GM18511 (cell line): ENCODE measurements around the gene ZNF444.
"Not testable (repeated sequence)": the region's sequence is repeated elsewhere in the genome, so short reads cannot be mapped to it uniquely, and the experiment has no call there.

Source experiments
- ATAC-seq: cut with Tn5 transposase; IDR thresholded peaks from one replicate; pipeline ENCODE4 v1.9.1; 2021; ENCODE audit warnings: mild to moderate bottlenecking, moderate library complexity; ENCODE audit not compliant: unreplicated experiment

Gene ZNF444

DNA sequence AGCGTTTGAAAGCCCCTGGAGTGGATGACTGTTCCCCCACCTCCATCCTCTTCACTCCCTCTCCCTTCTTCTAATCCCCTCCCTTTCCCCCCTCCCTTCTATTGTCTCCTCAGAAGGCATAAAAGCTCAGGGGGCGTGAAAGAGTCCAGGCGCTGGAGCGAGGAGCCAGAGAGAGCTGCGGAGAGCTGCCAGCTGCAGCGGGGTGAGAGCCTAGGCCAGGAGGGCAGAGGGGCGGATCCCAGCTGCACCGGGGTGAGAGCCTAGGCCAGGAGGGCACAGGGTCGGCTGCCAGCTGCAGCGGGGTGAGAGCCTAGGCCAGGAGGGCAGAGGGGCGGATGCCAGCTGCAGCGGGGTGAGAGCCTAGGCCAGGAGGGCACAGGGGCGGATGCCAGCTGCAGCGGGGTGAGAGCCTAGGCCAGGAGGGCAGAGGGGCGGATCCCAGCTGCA, 34.8 kb downstream of the ZNF444 start, which contains the start of gene GALP:
GALP (plus strand) TSS at position 148 of the 447 bp plus-strand sequence. CDS start 1,101 bp downstream, outside the sequence.
- ATAC-seq: not testable (repeated sequence)

DNA sequence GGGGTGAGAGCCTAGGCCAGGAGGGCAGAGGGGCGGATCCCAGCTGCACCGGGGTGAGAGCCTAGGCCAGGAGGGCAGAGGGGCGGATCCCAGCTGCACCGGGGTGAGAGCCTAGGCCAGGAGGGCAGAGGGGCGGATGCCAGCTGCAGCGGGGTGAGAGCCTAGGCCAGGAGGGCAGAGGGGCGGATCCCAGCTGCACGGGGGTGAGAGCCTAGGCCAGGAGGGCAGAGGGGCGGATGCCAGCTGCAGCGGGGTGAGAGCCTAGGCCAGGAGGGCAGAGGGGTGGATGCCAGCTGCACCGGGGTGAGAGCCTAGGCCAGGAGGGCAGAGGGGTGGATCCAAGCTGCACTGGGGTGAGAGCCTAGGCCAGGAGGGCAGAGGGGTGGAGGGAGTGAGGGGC, 35.2 kb downstream of the ZNF444 start:
- not testable (repeated sequence) for ATAC-seq

DNA sequence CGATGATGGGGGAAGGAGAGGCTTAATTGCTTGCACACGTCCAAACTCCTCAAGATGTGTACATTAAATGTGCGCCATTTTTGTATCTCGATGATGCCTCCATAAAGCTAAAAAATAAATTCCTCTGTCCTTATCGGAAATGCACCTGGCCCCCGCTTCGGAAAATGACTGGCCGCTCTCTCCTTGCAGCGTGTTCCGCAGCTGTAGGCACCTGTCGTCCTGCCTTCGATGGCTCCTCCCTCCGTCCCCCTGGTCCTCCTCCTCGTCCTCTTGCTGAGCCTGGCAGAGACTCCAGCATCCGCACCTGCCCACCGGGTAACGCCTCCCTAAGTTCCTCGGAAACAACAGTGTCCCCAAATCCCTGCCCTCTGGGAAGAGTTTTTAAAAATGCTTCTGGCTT, 35.8 kb downstream of the ZNF444 start:
- no peak for ATAC-seq

DNA sequence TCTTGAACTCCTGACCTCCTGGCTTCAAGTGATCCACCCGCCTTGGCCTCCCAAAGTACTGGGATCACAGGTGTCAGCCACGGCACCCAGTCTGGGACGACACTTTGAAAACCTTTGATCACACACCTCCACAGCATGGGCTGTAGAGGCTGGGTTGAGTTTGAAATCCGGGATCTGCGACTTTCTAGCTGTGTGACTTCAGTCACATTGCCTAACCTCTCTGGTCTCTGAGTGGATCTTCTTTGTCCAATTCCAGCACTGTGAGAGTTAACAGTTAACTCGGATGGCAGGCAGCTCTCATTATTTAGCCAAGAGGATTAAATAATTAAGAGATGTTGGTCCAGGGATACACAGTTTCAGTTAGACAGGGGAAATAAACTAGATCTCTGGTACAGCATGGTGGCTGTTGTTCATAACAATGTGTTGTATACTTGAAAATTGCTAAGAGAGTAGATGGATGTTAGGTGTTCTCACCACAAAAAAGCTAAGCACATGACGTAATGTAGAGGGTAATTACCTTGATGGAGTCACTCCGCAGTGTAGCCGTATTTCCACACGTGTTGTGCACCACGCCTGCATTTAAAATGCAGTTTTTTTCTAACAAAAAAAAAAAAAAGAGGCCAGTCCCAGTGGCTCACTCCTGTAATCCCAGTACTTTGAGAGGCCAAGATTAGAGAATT, 36.6 kb downstream of the ZNF444 start:
- no peak for ATAC-seq

DNA sequence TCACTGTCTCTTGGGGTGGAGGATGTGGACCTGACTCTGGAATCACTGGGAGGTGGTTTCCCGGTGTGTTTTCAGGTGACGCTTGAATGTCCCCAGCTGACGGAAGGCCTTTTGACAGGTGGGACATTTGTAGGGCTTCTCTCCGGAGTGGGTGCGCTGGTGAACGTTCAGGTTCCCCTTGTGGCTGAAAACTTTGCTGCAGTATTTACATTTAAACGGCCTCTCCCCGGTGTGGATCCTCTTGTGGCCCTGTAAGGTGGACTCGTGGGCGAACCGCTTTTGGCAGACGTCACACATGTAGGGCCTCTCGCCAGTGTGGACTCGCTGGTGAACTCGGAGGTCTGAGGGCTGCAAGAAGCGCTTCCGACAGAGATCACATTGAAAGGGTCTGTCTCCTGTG, 48.7 kb downstream of the ZNF444 start:
- ATAC-seq: no peak

DNA sequence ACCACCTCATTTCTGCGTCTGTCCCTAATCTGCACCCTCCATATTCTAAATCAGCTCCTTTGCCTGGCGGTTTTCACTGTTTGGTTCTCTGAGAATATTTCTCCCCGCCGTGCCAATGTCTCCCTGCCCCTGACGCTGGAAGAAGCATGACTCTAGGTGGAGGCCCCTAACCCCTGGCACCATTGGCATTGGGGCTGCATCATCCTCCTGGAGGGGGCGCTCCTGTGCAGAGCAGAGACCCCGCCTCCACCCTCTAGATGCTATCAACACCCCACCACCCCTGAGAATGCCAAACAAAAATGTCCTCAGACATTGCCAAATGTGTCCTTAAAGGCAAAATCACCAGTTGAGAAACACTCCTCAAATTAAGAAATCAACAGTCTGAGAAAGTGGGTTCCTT, 50.0 kb downstream of the ZNF444 start:
- ATAC-seq: no peak

DNA sequence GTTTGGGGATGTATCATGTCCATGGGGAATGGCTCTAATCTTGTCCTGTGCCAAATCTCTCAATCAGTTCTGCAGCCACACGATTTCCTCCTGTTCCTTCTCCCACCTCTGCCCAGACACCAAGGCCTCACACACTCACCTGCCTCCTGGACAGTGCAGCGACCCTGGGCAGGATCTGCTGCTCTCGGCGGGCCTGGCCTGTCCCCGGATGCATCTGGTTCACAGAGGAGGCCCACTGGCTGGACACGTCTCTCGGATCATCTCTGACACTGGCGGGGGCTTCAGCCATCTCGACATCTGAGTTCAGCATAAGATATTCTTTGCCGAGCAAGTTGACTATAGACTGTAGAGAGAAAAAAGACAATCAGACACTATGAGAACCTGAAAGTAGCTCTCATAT, 50.6 kb downstream of the ZNF444 start:
- ATAC-seq: no peak

DNA sequence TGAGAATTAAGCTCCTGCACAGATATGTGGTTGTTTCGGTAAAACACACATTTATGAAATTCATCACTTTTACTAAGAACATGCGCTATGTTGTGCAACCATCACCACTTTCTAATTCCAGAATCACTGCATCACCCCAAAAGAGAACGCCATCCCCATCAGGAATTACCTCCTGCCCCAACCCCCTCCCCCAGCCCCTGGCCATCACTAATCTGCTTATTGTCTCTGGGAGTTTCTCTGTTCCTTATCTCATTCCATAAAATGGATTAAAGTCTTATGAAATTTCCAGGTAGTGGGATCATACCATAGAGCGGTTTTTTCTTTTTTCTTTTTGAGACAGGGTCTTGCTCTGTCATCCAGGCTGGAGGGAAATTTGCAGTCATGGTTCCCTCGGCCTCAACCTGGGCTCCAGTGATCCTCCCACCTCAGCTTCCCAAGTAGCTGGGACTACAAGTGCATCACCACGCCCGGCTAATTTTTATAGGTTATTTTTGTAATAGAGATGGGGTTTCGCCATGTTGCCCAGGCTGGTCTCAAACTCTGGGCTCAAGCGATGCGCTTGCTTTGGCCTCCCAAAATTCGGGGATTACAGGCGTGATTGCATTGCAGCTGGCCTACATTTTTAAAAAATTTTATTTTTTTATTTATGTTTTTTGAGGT, 53.0 kb downstream of the ZNF444 start:
- no peak for ATAC-seq

DNA sequence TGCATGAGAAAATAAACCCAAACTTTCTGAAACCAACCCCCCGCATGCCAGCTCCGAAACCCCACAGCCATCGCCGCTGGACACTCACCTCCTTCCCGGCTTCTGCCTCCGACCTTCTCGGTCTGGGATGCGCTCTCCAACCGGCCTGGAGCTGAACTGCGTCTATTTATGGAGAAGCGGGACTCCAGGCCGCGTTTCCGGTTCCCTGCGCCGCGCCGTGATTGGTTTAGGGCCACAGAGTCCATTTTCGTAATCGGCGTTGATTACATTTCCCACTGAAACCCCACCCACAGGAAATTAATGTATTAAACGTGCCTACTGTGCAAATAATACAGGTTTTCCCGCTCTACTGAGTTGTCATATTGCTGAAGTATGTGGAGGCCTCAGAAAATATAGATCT, 56.6 kb downstream of the ZNF444 start, which contains the start of gene ZSCAN5B:
ZSCAN5B (minus strand) TSS at position 138 of the 400 bp plus-strand sequence. CDS start 4,731 bp downstream, outside the sequence.
- not testable (repeated sequence) for ATAC-seq

DNA sequence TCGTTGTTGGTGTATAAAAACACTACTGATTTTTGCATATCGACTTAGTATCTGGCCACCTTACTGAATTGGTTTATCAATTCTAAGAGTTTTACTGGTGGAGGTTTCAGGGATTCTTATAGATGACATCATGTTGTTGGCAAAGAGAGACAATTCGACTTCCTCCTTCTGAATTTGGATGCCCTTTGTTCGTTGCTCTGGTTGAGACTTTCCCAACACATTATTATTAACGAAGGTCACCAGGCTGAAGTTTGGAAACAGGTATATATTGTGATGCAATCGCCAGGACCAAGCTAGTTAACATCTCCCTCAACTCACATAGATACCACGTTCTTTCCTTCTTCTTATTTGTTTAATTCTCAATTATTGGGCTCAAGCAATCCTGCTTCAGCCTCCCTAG, 58.6 kb downstream of the ZNF444 start:
- no peak for ATAC-seq

DNA sequence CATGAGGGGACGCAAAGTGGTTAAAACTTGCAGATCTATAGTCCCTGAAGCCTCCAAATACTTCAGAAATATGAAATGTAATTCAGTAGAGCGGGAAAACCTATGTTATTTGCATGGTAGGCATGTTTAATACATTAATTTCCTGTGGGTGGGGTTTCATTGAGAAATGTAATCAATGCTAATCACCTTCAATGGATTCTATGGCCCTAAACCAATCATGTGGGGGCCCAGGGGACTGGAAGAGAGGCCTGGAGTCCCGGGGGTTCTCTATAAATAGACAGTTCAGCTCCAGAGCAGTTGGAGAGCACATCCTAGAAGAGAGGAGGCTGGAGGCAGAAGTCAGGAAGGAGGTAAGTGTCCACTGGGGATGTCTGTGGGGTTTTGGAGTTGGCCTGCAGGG, 60.9 kb downstream of the ZNF444 start, which contains the start of gene ZSCAN5C:
ZSCAN5C (plus strand) TSS at position 301 of the 400 bp plus-strand sequence. CDS start 3,641 bp downstream, outside the sequence.
- no peak for ATAC-seq

DNA sequence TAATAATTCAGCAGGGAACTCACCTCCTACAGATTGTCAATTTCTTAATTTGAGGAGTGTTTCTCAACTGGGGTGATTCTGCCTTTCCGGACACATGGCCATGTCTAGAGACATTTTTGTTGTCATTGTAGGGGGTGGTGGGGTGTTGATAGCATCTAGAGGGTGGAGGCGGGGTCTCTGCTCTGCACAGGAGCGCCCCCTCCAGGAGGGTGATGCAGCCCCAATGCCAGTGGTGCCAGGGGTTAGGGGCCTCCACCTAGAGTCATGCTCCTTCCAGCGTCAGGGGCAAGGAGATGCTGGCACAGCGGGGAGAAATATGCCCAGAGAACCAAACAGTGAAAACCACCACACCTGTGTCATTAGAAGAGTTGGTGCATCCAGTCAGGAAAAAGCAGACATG, 66.5 kb downstream of the ZNF444 start:
- not testable (repeated sequence) for ATAC-seq

DNA sequence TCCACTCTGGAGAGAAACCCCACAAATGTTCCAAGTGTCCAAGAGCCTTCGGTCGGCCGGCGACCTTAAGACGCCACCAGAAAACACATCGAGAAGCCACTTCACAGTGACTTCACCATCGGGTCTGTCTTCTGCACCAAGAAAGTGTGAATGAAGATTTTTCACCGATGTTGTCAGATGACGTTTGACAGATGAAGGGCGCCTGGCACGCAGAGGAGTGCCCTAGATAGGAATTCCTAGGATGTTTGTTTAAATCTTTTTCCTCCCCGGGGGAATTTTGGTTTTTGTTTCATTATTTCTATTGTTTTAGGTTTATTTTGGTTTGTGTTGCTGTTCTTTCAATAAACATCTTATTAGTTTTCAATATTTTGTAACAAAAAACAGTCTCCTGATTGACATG, 68.0 kb downstream of the ZNF444 start:
- ATAC-seq: no peak

DNA sequence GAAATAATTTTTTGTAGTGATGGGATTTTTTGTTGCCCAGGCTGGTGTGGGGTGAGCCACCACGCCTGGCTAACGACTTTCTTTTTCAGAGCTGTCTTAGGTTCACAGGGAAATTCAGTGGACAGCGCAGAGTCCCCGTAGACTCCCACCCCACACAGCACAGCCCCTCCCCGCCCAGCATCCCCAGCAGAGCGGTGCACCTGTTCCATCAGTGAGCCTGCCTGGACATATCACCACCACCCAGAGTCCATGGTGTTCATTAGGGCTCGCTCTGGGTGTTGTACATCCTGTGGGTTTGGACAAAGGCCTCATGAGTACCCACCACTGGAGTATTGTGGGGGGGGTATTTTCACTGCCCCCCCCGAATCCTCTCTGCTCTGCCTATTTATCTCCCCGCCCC, 68.9 kb downstream of the ZNF444 start:
- not testable (repeated sequence) for ATAC-seq
